ENCODE results near the gene CACNA1B.
"Not testable (repeated sequence)": the region's sequence is repeated elsewhere in the genome, so short reads cannot be mapped to it uniquely, and the experiment has no call there.

The CACNA1B gene

DNA sequence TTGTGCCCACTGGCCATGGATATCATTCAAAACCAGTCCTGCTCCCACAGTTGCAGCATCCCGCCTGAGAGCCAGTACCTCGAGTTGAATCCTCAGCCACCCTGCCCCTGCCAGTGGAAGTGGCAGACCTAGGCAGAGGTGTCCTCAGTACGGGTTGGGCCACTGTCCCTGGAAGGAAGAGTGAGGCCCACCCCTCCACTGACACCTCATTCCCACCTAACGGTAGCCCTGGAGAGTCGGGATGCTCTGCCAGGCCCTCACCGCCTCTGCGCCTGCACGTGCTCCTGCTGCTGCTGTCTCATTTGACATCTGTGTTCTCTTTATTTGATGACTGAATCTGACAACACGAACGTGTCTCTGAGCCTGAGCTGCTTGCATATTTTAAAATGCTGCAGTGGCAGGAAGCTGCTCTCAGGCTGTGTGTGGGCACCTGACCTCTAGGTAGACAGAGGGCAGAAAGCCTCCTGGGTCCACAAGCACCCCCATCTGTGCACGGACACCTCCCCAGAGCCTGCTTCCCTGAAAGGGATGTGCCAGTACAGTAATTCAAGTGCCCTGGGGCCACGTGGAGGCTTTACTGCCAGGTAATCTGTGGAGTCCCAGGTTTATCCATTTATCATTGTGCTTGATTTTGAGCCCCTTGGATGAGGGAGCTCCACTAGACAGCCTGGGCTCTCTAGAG is 194.7 kb downstream of the CACNA1B start:
- no peak for DNase-seq (ENCODE audit: low read depth in 3 of 3)

- DNase-seq (ENCODE audit: low read depth in 3 of 3): no peak
Measured at GRCh38 chr9:138072897-138073296, 195.3 kb downstream of the CACNA1B start.

DNA sequence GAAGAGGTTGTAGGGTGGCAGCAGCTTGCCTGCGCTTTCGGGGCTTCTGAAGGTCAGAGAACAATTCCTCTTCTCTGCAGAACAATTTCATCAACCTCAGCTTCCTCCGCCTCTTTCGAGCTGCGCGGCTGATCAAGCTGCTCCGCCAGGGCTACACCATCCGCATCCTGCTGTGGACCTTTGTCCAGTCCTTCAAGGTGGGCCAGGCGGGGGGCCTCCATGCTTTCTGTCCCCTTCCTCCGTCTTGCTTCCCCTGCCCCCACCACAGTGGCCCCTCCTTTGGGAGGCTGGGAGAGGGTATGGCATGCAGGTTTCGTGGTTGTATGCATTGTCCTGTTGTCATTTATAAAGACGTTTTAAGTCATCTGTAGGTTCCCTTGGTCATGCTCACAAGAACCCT is 195.8 kb downstream of the CACNA1B start:
- DNase-seq (ENCODE audit: low read depth in 3 of 3): no peak

GRCh38 chr9:138073808-138074207 is 196.2 kb downstream of the CACNA1B start:
- DNase-seq (ENCODE audit: low read depth in 3 of 3): no peak

GRCh38 chr9:138074516-138074915 is 196.9 kb downstream of the CACNA1B start:
- DNase-seq (ENCODE audit: low read depth in 3 of 3): no peak

- DNase-seq (ENCODE audit: low read depth in 3 of 3): no peak
Measured at GRCh38 chr9:138075496-138075895, 197.9 kb downstream of the CACNA1B start.

DNA sequence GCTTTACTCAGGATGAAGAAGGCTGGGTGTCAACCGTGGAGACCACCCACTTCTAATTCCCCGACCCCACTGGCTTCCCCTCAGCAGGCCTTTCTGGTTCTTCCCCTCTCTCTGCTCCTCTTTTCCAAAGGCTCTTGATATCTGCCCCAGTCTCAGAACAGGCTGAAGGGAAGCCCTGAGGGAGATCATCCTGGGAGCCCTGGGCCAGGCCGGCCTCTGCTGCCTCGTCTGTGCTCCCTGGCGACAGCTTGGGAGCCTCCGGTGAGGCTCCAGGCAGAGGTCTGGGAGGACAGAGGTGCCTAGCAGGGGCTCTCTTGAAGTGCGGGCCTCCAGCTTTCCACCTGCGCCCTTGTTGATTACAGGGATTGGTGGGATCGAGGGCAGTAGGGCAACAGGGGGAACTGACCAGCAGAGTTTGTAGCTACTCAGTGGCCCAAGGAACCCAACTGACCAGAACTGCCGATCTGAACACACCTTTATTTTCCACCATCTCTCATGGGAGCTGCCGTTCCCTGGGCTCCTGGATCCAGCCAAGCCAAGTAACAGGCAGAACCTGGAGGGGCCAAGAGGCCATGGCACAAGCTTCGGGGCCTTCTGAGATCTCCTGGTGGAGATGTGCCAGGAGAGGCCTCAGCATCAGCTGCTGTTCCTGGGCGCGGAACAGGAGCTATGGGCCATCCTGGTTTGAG is 198.5 kb downstream of the CACNA1B start:
- DNase-seq (ENCODE audit: low read depth in 3 of 3): no peak

DNA sequence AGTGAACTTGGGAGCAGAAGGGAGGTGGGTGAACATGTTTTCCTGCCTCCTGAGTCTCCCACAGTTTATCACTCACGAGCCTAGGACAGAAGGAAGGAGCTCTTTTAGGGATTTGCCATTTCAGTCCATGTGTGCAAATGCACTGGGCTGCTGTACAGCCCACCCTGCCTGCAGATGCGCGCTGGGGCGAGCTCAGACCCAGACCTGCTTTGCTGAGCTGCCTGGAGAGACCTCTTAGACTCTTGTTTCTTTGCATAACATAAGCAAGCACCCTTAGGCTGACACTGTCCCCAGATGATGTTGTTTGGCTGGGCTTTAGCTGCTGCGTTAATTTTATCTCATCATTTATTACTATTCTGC is 199.0 kb downstream of the CACNA1B start:
- no peak for DNase-seq (ENCODE audit: low read depth in 3 of 3)

- DNase-seq (ENCODE audit: low read depth in 3 of 3): no peak
Measured at GRCh38 chr9:138077126-138077525, 199.5 kb downstream of the CACNA1B start.

DNA sequence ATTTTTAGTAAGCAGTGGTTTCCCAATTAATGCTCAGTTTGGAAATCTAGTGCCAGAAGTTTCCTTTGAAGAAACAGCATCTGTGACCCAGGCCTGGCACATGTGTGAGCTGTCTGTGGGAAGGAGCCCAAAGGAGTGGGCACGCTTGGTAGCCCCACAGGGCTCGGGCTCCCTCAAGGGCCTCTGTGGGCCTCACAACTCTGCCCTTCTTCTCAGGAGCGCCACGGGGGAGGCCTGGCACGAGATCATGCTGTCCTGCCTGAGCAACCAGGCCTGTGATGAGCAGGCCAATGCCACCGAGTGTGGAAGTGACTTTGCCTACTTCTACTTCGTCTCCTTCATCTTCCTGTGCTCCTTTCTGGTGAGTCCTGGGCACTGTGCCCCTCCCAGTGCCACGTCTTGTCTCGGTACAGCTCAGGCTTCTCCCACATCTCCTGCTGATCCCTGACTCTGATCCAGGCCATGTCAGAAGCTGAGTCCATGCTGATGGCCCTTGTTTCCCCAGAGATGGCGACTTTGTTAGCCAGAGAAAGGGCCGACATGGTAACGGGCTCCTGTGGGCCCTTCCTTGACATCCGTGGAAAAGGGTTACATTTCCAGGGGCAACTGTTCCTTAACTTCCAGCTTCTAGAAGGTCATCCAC is 200.4 kb downstream of the CACNA1B start:
- DNase-seq (ENCODE audit: low read depth in 3 of 3): no peak

GRCh38 chr9:138078846-138079245 is 201.3 kb downstream of the CACNA1B start:
- no peak for DNase-seq (ENCODE audit: low read depth in 3 of 3)

- DNase-seq (ENCODE audit: low read depth in 3 of 3): no peak
Measured at GRCh38 chr9:138080979-138081378, 203.4 kb downstream of the CACNA1B start.

DNA sequence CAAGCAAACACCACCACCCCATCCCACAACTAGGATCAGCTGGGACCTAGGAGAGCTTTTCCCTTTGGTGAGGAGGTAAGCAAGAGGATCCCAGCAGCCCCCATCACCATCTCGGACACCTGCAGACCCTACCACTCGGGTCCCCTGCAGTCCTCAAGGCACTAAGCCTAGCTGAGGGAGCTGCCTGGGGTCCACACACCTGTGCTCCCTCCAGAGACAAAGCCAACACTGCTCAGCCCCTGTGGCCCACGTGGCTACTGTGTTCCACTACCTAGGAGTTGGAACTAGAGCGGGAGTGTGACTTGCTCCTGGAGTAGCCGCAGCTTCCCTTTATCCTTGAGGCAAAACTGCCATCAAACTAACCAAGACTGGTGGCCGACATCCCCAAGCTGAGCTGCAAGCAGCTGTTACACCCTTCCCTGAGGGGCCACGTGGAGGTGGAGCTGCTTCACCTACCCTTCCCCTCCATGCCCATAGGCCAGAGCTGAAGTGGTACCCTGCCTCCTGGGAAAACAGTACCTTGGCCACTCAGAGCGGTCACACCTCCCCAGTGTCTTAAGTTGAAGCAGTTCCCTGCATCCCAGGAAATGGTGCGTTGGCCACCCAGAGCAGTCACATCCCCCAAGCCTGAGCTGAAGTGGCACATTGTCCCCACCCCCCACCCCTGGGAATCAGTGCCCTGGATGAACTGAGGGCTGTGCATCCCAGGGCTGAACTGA is 205.5 kb downstream of the CACNA1B start:
- no peak for DNase-seq (ENCODE audit: low read depth in 3 of 3)

DNA sequence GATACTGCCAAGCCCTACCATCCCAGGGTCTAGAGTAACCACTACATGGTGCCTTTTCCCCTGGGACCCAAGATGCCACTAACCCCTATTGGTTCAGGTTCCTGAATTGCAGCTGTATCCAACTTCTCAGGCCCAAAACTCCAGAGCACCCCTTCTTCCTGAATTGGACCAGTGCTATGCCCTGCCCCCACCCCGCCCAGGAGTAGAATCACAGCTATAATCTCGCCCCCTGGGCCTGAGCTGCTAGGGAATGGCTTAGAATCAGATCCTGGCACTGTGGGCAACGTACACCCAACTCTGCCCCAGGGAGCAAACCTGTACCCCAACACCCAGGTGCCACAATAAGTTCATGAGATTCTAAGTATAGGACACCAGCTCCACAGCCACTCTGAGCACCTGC is 206.3 kb downstream of the CACNA1B start:
- no peak for DNase-seq (ENCODE audit: low read depth in 3 of 3)

- no peak for DNase-seq (ENCODE audit: low read depth in 3 of 3)
Measured at GRCh38 chr9:138085568-138085967, 208.0 kb downstream of the CACNA1B start.

GRCh38 chr9:138092057-138092456 is 214.5 kb downstream of the CACNA1B start:
- DNase-seq (ENCODE audit: low read depth in 3 of 3): not testable (repeated sequence)

- no peak for DNase-seq (ENCODE audit: low read depth in 3 of 3)
Measured at GRCh38 chr9:138094028-138094427, 216.4 kb downstream of the CACNA1B start.

DNA sequence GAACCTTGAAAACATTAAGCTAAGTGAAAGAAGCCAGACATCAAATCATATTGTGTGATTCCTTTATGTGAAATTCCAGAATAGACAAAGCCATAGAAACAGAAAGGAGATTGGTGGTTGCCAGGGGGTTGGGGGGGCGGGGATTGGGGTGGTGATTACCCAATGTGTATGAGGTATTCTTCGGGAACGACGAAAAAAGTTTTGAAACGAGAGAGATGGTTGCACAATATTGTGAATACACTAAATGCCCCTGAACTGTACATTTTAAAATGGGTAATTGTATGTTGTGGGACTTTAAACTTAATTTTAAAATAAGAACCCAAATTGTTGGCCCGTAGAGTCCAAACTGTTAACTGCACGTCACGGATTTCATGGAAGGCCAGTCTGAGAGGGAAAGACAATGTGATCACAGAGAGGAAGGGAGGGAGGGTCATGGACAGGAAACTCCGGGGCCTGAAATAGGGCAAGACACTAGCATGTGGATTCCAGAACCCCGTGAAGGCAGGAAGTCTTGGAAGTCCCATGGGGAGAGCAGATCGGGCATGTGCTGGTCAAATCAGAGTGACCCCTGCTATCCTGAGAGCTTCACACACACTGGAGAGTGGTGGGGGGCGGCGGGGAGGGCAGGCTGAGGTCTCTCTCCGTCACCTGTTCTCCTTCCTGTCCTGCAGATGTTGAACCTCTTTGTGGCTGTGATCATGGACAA is 218.4 kb downstream of the CACNA1B start:
- no peak for DNase-seq (ENCODE audit: low read depth in 3 of 3)

GRCh38 chr9:138096519-138096845 is 218.9 kb downstream of the CACNA1B start:
- DNase-seq (ENCODE audit: low read depth in 3 of 3): no peak

GRCh38 chr9:138097501-138097991 is 220.0 kb downstream of the CACNA1B start:
- DNase-seq (ENCODE audit: low read depth in 3 of 3): no peak

DNA sequence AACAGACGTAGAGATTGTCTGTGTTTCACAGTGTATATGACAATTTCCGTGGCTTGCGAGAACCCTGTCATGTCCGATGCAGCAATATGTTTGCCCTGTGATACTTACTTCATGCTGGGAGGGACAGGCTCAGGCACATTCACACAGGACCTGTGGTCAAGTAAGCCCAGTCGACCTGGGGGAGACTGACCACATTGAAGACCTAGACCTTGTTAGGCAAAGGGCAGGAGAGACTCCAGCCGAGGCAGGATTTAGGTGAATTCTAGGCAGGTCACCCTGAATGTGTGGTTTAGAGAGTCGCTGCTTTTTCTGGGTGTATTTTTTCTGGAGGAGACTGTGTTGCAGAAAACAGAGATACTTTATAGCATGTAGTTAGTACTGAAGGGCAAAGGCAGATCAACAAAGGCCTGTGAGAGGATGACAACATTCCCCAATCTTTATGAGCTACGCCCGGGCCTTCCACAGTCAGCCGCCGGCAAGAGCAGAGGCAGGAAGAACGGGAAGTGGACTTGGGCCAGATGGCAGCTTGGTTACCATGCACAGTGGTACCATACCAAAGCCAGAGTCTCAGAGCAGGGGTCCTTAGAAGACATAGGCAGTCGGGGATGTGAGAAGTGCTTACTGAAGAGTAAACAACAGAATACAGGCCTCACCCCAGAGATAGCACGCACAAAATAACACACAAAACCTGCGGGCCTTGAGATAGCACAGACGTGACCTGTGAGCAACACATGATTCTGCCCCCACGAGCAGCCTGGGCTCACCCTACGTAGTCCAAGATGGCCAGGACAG is 220.7 kb downstream of the CACNA1B start:
- DNase-seq (ENCODE audit: low read depth in 3 of 3): no peak

Data from stimulated activated CD4-positive, alpha-beta T cell treated with anti-CD3 and anti-CD28 coated beads, TNF-alpha, amount 100 ng/mL, for 4 hours (primary cell).